Nephron progenitor cell (in vitro differentiated cells): Measurements from ENCODE around the gene VDR.

ENCODE experiments used
- DNase-seq: peaks from one replicate; pipeline ENCODE4 v3.0.0; 2021
- H3K27ac Mint-ChIP-seq: 2 replicates; pipeline ENCODE4 v1.8.0; 2021; ENCODE audit warnings: mild to moderate bottlenecking, moderate library complexity, mixed read lengths
- H3K27me3 Mint-ChIP-seq: 2 replicates; pipeline ENCODE4 v1.8.0; 2021; ENCODE audit warnings: mild to moderate bottlenecking, low read depth, mixed read lengths; ENCODE audit not compliant: poor library complexity
- H3K36me3 Mint-ChIP-seq: 2 replicates; pipeline ENCODE4 v1.8.0; 2021; ENCODE audit warnings: low read depth, mixed read lengths
- H3K4me1 Mint-ChIP-seq: 2 replicates; pipeline ENCODE4 v1.8.0; 2021; ENCODE audit warnings: mixed read lengths
- H3K4me3 Mint-ChIP-seq: 2 replicates; pipeline ENCODE4 v1.8.0; 2021; ENCODE audit warnings: mild to moderate bottlenecking, moderate library complexity, mixed read lengths
- H3K9me3 Mint-ChIP-seq: 2 replicates; pipeline ENCODE4 v1.8.0; 2021; ENCODE audit warnings: mild to moderate bottlenecking, moderate library complexity, mixed read lengths
- TF ChIP-seq, protein P1 (sequence below): fragments of 200-600 bp; sonication (generic); IDR thresholded peaks from 2 replicates; pipeline ENCODE4 v1.5.0; 2021; ENCODE audit warnings: antibody characterized with exemption

VDR gene

DNA sequence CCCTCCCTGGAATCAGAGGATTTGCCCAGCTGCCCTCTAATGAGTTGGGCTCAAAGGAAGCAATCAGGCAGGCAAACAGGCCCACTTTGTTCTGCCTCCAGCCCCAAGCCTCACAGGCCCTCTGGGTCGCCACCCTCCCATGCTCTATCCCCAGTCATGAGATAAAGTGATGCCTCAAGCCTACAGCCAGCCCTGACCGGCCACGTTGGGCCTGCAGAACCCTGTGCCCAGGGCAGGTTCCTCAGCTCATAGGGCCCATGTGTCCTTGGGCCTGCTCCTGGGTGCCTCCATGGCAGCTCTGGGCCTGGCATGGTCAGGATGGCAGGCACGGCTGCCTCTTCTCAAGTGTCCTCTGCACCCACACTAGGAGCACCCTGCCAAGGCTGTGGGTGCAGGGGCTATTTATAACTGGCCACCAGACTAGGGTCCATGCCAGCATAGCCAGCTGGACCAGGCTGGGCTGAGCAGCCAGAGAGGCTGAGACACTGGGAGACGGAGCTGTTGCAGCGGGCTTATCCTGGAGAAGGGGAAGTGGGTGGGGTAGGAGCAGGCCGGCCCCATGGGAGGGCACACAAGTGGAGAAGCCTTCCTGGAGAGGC lies 105.3 kb downstream of the VDR start:
- TF ChIP-seq, protein P1, sequence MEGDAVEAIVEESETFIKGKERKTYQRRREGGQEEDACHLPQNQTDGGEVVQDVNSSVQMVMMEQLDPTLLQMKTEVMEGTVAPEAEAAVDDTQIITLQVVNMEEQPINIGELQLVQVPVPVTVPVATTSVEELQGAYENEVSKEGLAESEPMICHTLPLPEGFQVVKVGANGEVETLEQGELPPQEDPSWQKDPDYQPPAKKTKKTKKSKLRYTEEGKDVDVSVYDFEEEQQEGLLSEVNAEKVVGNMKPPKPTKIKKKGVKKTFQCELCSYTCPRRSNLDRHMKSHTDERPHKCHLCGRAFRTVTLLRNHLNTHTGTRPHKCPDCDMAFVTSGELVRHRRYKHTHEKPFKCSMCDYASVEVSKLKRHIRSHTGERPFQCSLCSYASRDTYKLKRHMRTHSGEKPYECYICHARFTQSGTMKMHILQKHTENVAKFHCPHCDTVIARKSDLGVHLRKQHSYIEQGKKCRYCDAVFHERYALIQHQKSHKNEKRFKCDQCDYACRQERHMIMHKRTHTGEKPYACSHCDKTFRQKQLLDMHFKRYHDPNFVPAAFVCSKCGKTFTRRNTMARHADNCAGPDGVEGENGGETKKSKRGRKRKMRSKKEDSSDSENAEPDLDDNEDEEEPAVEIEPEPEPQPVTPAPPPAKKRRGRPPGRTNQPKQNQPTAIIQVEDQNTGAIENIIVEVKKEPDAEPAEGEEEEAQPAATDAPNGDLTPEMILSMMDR = no peak
- no peak overlapping the region for H3K4me3 Mint-ChIP-seq
- peaks cover 5% of the 10 kb centered on the region for H3K36me3 Mint-ChIP-seq
- H3K9me3 Mint-ChIP-seq = no peaks in the 10 kb centered on the region
- peaks cover 4% of the 10 kb centered on the region for H3K27me3 Mint-ChIP-seq
- no peak overlapping the region for H3K27ac Mint-ChIP-seq
- no peak for DNase-seq
- H3K4me1 Mint-ChIP-seq = peaks cover 45% of the 10 kb centered on the region

DNA sequence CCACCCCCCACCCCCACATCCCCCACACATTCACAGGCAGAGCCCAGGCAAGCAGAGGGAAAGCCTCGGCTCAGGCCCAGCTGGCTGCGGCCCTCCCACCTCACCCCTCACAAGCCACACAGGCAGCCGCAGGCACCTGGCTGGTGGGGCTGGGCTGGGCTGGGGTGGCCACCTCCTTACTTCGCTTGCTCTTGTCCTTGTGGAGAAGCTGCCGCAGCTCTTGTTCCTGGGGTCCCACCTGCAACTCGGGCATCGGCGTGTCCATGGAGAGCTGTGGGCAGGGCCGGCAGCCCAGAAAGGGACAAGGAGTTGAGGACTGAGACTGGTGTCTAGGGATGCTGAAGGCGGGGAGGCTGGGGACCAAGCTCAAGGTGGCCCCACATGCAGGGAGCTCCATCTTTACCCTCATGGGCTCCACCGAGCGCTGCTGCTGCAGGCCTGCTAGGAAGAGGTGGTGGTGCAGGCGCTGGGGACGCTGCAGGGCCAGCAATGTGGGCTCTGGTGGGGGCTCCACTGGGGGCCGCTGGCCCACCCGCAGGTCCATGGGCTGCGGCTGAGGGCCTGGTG lies 106.3 kb downstream of the VDR start:
- Mint-ChIP-seq H3K27me3 (peaks cover 4% of the 10 kb centered on the region), H3K27ac (no peak overlapping the region), H3K9me3 (no peaks in the 10 kb centered on the region), H3K4me1 (peaks cover 35% of the 10 kb centered on the region), H3K36me3 (peaks cover 13% of the 10 kb centered on the region), H3K4me3 (no peak overlapping the region)
- DNase-seq = no peak
- TF ChIP-seq, protein P1 = no peak

- Mint-ChIP-seq H3K27me3 (peaks cover 4% of the 10 kb centered on the region), H3K9me3 (no peaks in the 10 kb centered on the region), H3K4me1 (peaks cover 25% of the 10 kb centered on the region), H3K4me3 (no peak overlapping the region), H3K27ac (peak overlapping the region; percentile 98), H3K36me3 (peaks cover 19% of the 10 kb centered on the region)
- DNase-seq = peak; percentile 41
- TF ChIP-seq, protein P1 = peak; percentile 22
Observed at GRCh38 chr12:47797441-47797840, 107.4 kb downstream of the VDR start.

- DNase-seq = no peak
- Mint-ChIP-seq H3K27ac (no peak overlapping the region), H3K9me3 (no peaks in the 10 kb centered on the region), H3K36me3 (peaks cover 24% of the 10 kb centered on the region), H3K27me3 (no peaks in the 10 kb centered on the region), H3K4me3 (no peak overlapping the region), H3K4me1 (peaks cover 10% of the 10 kb centered on the region)
- TF ChIP-seq, protein P1 = no peak
Observed at GRCh38 chr12:47795814-47796411, 108.9 kb downstream of the VDR start.

DNA sequence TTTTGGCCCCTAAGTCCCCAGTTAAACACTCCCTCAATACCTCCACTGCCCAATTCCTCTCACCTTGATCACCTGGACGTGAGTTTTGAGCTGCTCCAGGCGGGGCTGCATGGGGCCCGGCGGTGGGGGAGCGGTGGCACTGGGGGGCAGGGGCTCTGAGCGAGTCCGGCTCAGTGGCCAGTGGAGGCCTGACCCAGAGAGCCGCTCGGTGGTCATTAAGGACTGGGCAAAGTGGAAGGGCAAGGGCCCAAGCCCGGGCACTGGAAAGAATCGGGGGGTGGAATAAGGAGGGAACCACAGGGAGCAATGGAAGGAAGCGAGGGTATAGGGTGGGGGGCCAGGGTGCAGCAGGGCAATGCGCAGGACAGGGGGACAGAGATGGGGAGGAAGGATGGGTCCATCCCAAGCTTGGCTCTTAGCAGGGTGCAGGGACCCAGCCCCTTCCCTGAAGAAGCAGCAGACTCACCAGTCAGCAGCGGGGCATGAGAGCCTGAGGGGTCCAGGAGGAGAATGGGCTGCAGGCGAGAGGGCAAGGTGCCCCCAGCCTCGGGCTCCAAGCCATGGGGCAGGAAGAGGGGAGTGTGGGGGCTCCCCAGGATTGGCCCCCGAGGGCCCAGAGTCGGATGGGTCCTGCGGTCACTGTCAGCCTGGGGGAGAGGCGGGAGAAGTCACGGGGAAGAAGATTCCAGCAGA lies 109.5 kb downstream of the VDR start:
- TF ChIP-seq, protein P1 = no peak
- no peak for DNase-seq
- H3K4me1 Mint-ChIP-seq = peaks cover 6% of the 10 kb centered on the region
- H3K27me3 Mint-ChIP-seq = no peaks in the 10 kb centered on the region
- H3K4me3 Mint-ChIP-seq = no peak overlapping the region
- no peak overlapping the region for H3K27ac Mint-ChIP-seq
- no peaks in the 10 kb centered on the region for H3K9me3 Mint-ChIP-seq
- peaks cover 28% of the 10 kb centered on the region for H3K36me3 Mint-ChIP-seq
